Spinal cord (tissue), 10 donors: ENCODE data around the gene PIAS1. TPM values are rescaled to one million over a fixed set of nuclear protein-coding genes. Genes with fewer than 3 reads are reported as not detected.

Experiments used
- DNase-seq, 6 donors: peaks; one replicate each; pipeline versions ENCODE4 v3.0.0 to v3.0.0-alpha.2; 2013 to 2015; ENCODE audit warnings: low spot score in 6 of 6, low read depth in 4 of 6
- H3K27ac ChIP-seq: one replicate; pipeline ENCODE4 v1.5.1; 2013; ENCODE audit warnings: low read depth, low read length, control low read depth
- H3K27me3 ChIP-seq: one replicate; pipeline ENCODE4 v1.6.1; 2013; ENCODE audit warnings: low read length; ENCODE audit not compliant: control insufficient read depth, insufficient read depth
- H3K36me3 ChIP-seq: one replicate; pipeline ENCODE4 v1.6.1; 2013; ENCODE audit warnings: low read length; ENCODE audit not compliant: control insufficient read depth, insufficient read depth
- H3K4me1 ChIP-seq: one replicate; pipeline ENCODE4 v1.6.1; 2013; ENCODE audit warnings: low read length; ENCODE audit not compliant: control insufficient read depth, insufficient read depth
- H3K4me3 ChIP-seq: one replicate; pipeline ENCODE4 v1.5.1; 2013; ENCODE audit warnings: low read depth, low read length, control low read depth
- H3K9me3 ChIP-seq: one replicate; pipeline ENCODE4 v1.6.1; 2013; ENCODE audit warnings: low read length; ENCODE audit not compliant: control insufficient read depth, insufficient read depth
- WGBS: methylation state at CpG from one replicate; pipeline ENCODE4 v1.1.5; 2013; ENCODE audit warnings: missing lambda C conversion rate; ENCODE audit not compliant: insufficient coverage; 5-methylcytosine and 5-hydroxymethylcytosine counted together
- polyA plus RNA-seq, 2 donors: library from polyadenylated mRNA; unstranded; fragments of 120-200 nt; gene quantifications; one replicate each; pipeline ENCODE4 v1.2.1, GENCODE V29; 2013; ENCODE audit not compliant: insufficient read length in 2 of 2
- total RNA-seq, 2 donors: library from RNA; depleted of rRNA in 1 of 2; stranded (reverse); fragments of 120-200 nt in 1 of 2; fragments of >200 nt in 1 of 2; gene quantifications; one replicate each; pipeline versions ENCODE4 v1.2.3 to v1.2.4, GENCODE V29; 2013 to 2014
- donor health status: healthy.

The PIAS1 gene
- total and polyA plus RNA-seq, 4 donors = 34.4 to 48.5 (median 37.7) TPM

DNA sequence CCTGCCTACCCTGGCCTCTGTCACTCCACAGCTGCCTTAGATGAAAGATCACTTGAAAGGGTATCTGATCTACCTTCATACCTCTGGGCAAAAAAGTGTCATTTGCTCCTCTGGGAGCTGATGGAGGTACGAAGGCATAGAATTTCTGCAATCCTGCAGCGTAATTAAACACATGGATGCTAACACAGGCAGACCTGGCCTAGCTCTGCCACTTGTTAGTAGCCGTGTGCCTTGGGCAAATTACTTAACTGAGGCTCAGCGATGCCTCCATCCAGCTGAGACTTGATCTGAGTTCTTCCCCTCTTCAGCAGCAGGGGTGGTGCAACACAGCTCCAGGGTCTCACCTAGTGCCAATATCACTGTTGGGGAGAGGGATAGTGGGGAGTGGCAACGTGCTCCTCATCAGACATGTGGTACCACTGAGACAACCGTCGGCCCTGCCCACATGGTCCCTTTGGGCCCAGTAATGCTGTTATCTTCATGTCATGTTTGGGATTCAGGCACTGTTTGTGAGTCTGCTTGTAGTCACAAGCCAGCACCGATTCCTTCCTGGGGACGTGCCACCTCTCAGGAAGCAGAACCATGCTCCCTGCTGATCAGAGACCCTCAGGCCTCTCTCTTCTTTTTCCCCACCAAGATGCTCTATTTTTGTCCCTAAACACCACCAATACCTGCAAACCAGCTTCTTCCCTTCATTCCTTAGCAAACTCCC, 34.1 kb upstream of the PIAS1 start:
- Histone ChIP-seq H3K4me1 (no peaks in the 10 kb centered on the region), H3K4me3 (no peak overlapping the region), H3K27ac (no peak overlapping the region), H3K27me3 (no peaks in the 10 kb centered on the region), H3K36me3 (no peaks in the 10 kb centered on the region), H3K9me3 (no peaks in the 10 kb centered on the region)
- DNase-seq = no peak
- WGBS = 95% methylated on average over 8 of the region's 9 CpGs

DNA sequence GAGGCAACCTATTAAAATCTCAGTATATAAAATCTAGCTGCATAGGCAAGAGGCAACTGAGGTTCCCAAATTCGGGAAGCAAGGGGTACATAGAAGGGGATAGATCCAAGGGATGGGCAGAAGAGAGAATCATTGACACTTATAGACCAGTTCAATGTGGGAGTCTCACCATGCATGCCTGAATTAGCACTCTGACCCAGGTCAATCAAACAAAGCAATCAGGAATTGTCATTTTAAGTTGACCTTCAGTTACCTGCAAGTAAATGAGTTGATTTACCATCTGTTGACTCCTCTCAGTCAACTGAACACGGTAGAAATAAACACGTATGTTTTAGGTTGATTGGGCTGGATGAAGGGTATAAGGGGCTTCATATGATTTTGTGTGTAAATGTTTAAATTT, 33.4 kb upstream of the PIAS1 start:
- Histone ChIP-seq H3K4me3 (no peak overlapping the region), H3K27me3 (no peaks in the 10 kb centered on the region), H3K36me3 (no peaks in the 10 kb centered on the region), H3K4me1 (no peaks in the 10 kb centered on the region), H3K9me3 (no peaks in the 10 kb centered on the region), H3K27ac (no peak overlapping the region)
- WGBS = no CpG with 5 or more reads among the region's 3 CpGs
- DNase-seq = no peak

DNA sequence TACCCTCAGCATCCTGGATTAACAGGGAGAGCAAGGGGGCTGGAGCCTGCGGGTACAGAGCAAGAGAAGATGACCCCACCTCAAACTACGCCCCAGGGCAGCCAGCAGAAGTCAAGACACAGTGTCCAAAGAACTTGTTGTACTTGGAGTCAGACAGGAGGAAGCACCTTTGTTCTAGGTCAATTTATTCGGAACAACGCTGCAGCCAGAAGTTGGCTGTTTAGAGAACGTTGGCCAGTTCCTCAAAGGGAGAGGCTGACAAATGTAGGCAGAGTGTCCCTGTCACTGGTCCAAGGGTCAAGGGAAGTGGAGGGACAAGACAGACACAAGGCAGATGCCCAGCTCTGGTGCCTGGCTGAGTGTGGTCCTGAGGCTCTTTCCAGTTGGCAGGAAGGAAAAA, 32.1 kb upstream of the PIAS1 start:
- H3K4me1 ChIP-seq = no peaks in the 10 kb centered on the region
- no peak overlapping the region for H3K27ac ChIP-seq
- no peaks in the 10 kb centered on the region for H3K27me3 ChIP-seq
- H3K36me3 ChIP-seq = no peaks in the 10 kb centered on the region
- DNase-seq = peak in 1 of 6 donors; percentile 2
- no peaks in the 10 kb centered on the region for H3K9me3 ChIP-seq
- WGBS = 72% methylated on average over 5 of the region's 5 CpGs
- no peak overlapping the region for H3K4me3 ChIP-seq

DNA sequence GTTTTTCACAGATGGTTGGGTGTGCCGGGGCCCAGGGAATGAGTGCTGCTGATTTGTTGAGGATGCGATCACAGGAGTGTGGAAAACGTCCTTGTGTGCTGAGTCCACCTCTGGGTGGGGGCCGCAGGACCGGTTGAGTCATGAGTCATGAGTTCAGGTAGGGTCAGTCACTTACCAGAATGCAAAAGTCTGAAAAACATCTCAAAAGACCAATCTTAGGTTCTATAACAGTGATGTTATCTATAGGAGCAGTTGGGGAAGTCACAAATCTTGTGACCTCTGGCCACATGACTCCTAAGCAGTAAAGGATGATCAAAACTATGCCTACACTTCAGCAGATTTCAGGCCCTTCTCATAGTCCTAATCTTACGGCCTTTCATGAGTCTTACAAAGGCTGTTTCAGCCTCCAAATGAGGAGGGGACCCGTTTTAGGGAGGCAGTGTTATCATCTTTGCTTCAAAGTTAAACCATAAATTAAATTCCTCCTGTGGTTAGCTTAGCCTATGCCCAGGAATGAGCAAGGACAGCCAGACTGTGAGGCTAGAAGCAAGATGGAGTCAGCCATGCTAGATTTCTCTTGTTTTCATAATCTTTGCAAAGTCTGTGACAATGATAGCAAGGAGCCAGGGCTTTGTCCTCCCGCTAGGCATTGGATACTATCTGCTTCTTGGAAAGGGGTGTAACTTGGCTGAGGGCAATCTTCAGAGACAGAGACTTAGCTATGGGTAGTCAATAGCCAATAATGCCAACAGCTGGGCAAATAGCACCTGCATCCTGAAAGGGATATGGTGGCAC, 30.6 kb upstream of the PIAS1 start:
- no peaks in the 10 kb centered on the region for H3K27me3 ChIP-seq
- WGBS = 97% methylated on average over 5 of the region's 8 CpGs
- no peaks in the 10 kb centered on the region for H3K4me1 ChIP-seq
- no peak overlapping the region for H3K4me3 ChIP-seq
- no peaks in the 10 kb centered on the region for H3K36me3 ChIP-seq
- DNase-seq = no peak
- H3K27ac ChIP-seq = no peak overlapping the region
- H3K9me3 ChIP-seq = no peaks in the 10 kb centered on the region

DNA sequence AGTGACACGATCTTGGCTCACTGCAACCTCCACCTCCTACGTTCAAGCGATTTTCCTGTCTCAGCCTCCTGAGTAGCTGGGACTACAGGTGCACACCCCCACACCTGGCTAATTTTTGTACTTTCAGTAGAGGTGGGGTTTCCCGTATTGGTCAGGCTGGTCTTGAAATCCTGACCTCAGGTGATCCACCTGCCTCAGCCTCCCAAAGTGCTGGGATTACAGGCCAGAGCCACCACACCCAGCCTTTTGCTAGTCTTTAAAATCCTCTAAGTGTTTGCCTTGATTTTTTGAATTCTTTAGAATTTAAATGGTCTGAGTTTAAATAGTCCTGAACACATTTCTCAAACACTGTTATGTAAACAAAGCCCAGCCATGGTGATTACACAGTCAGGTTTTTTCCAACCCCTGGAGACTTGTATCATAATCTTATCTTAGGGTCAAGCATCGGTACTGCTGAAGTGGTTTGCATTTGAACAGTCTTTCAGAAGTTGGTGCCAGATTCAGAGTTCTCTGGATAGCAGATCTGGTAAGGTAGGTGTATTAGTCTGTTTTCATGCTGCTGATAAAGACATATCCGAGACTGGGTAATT, 28.2 kb upstream of the PIAS1 start:
- Histone ChIP-seq H3K27me3 (no peaks in the 10 kb centered on the region), H3K4me1 (no peaks in the 10 kb centered on the region), H3K4me3 (no peak overlapping the region), H3K9me3 (no peaks in the 10 kb centered on the region), H3K36me3 (no peaks in the 10 kb centered on the region), H3K27ac (no peak overlapping the region)
- 80% methylated on average over 2 of the region's 6 CpGs for WGBS
- DNase-seq = no peak

DNA sequence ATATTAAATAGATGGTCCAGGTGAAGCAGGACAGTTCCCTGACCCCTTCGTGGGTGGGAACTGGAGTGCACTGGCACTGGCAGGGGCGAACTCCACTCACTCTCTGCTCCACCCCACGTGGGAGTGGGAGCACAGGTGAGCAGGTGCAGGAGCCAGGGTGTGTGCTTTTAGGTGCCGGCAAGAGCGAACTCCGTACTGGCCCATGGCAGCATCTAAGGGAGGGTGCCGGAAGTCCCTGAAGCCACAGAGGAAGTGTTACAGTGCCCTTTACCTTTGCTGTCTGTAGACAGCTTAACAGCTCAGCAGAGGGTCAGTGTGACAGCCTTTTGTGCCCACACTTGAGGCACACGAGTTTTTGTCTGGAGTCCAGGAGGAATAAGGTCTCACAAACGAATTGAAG, 26.7 kb upstream of the PIAS1 start:
- no peaks in the 10 kb centered on the region for H3K36me3 ChIP-seq
- H3K27ac ChIP-seq = no peak overlapping the region
- H3K4me1 ChIP-seq = no peaks in the 10 kb centered on the region
- no peak overlapping the region for H3K4me3 ChIP-seq
- DNase-seq = no peak
- no peaks in the 10 kb centered on the region for H3K27me3 ChIP-seq
- no peaks in the 10 kb centered on the region for H3K9me3 ChIP-seq
- WGBS = 92% methylated on average over 8 of the region's 9 CpGs

DNA sequence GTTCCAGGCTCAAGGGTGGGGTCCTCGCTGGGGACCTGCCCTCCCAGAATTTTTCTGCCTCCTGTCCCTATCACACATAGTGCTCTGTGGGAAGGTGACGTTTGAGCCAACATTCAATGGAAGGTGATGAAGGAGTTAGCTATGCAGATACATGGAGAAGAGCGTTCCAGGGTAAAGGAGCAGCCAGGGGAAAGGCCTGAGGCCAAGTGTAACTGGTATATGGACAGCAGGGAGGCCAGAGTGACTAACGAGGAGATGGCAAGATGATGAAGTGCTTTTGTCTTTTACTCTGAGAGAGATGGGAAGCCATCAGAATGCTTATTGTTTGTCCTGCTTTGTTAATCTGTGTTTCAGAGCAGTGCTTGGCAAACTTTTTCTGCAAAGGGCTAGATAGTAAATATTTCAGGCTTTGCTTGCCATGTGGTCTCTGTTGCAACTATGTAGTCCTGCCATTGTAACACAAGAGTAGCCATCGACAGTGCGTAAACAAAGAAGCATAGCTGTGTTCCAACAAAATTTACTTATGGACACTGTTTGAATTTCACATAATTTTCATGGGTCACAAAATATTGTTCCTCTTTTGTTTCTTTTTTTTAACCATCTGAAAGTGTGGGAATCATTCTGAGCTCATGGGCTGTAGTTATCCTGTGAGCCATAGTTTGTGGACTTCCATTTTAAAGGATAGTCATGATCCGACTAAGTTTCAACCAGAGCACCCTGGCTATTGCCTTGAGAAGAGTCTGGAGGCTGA, 25.8 kb upstream of the PIAS1 start:
- Histone ChIP-seq H3K27me3 (no peaks in the 10 kb centered on the region), H3K36me3 (no peaks in the 10 kb centered on the region), H3K4me1 (no peaks in the 10 kb centered on the region), H3K4me3 (no peak overlapping the region), H3K27ac (no peak overlapping the region), H3K9me3 (no peaks in the 10 kb centered on the region)
- no peak for DNase-seq
- WGBS = 66% methylated on average over 4 of the region's 7 CpGs

DNA sequence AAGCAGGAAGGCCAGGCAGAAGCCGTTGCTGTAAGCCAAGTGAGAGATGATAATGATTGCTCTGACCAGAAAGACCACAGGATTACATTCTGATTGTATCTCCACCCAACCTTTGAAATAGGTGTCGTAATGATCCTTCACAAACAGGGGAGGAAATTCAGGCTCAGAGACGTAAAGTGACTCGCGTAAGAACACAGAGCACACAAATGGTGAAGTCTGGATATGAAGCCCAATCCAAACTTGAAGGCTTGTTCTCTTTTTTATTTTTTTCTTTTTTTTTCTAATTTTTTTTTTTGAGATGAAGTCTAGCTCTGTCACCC, 25.3 kb upstream of the PIAS1 start:
- no peak overlapping the region for H3K4me3 ChIP-seq
- H3K36me3 ChIP-seq = no peaks in the 10 kb centered on the region
- no peaks in the 10 kb centered on the region for H3K9me3 ChIP-seq
- no peak for DNase-seq
- H3K27ac ChIP-seq = no peak overlapping the region
- no CpG with 5 or more reads among the region's 5 CpGs for WGBS
- no peaks in the 10 kb centered on the region for H3K4me1 ChIP-seq
- H3K27me3 ChIP-seq = no peaks in the 10 kb centered on the region

DNA sequence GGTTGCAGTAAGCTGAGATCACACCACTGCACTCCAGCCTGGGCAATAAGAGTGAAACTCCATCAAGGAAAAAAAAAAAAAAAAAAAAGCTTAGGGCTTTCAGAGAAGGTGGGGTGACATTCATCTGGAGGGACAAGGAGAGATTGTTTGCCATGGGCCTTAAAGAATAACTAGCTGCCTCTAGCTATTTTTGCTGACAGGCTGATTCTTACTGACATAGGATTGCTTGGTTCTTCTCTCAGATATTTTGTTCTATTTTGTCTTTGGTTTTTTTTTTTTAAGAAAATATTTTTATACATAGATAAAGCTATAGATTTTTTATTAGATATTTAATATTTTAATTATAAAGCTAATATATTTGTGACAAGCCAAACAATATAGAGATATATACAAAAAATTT, 24.2 kb upstream of the PIAS1 start:
- Histone ChIP-seq H3K4me1 (no peaks in the 10 kb centered on the region), H3K4me3 (no peak overlapping the region), H3K27me3 (no peaks in the 10 kb centered on the region), H3K9me3 (no peaks in the 10 kb centered on the region), H3K27ac (no peak overlapping the region), H3K36me3 (no peaks in the 10 kb centered on the region)
- no peak for DNase-seq
